ENCODE data around the gene NPHP4. TPM values are rescaled to one million over a fixed set of nuclear protein-coding genes. Genes with fewer than 3 reads are reported as not detected.
A peak's percentile ranks its signal among the peaks of the same experiment; 100 is the strongest.

The NPHP4 gene
- total and polyA plus RNA-seq, 4 donors, result 1.7 to 5.6 (median 3.5) TPM

GRCh38 chr1:5847013-5847659 is 145.1 kb downstream of the NPHP4 start:
- Histone ChIP-seq H3K27ac (ENCODE audit: low read depth in 1 of 2, low read length in 2 of 2) (no peak overlapping the region), H3K36me3 (ENCODE audit: control insufficient read depth in 4 of 4, insufficient read depth in 3 of 4, low read depth in 1 of 4, low read length in 3 of 4) (no peaks in the 10 kb centered on the region), H3K9me3 (ENCODE audit: control insufficient read depth in 4 of 4, low read length in 3 of 4) (no peaks in the 10 kb centered on the region), H3K27me3 (ENCODE audit: control insufficient read depth in 4 of 4, insufficient read depth in 4 of 4, low read length in 3 of 4) (no peaks in the 10 kb centered on the region), H3K9ac (ENCODE audit: low read depth in 1 of 2, low read length in 2 of 2) (no peak overlapping the region), H3K4me1 (ENCODE audit: control insufficient read depth in 4 of 4, insufficient read depth in 4 of 4, low read length in 3 of 4) (no peaks in the 10 kb centered on the region), H3K4me3 (ENCODE audit: low read depth in 1 of 3, low read length in 3 of 3) (no peak overlapping the region)
- DNase-seq (ENCODE audit: low spot score), result no peak
- TF ChIP-seq NR2F2 (IDR thresholded peaks at IDR 0.05) (no peak), REST (IDR thresholded peaks at IDR 0.05) (peak; percentile 98)
- 35% methylated on average over 27 of the region's 27 CpGs for WGBS

GRCh38 chr1:5845376-5845775 is 146.8 kb downstream of the NPHP4 start:
- 55% methylated on average over 5 of the region's 5 CpGs for whole genome bisulfite sequencing
- H3K9ac ChIP-seq (ENCODE audit: low read depth in 1 of 2, low read length in 2 of 2), result no peak overlapping the region

More at GRCh38 chr1:5845376-5845775, 146.8 kb downstream of the NPHP4 start:
- TF ChIP-seq ATF3 (IDR thresholded peaks at IDR 0.05) (no peak), RXRA (IDR thresholded peaks at IDR 0.05) (no peak), HNF4A (conservative IDR thresholded peaks at IDR 0.05) (no peak), YY1 (IDR thresholded peaks at IDR 0.05) (no peak), SP1 (IDR thresholded peaks at IDR 0.05) (no peak), CTCF (IDR thresholded peaks at IDR 0.05; ENCODE audit: low read depth, low read length, missing input control) (no peak), TAF1 (conservative IDR thresholded peaks at IDR 0.05) (no peak), MAX (IDR thresholded peaks at IDR 0.05) (no peak), GABPA (IDR thresholded peaks at IDR 0.05 in 1 of 2, conservative IDR thresholded peaks at IDR 0.05 in 1 of 2) (no peak), JUND (IDR thresholded peaks at IDR 0.05) (no peak)
- H3K27me3 ChIP-seq (ENCODE audit: control insufficient read depth in 4 of 4, insufficient read depth in 4 of 4, low read length in 3 of 4), result no peaks in the 10 kb centered on the region
- H3K9me3 ChIP-seq (ENCODE audit: control insufficient read depth in 4 of 4, low read length in 3 of 4), result no peaks in the 10 kb centered on the region
- no peak for DNase-seq (ENCODE audit: low spot score)
- H3K4me1 ChIP-seq (ENCODE audit: control insufficient read depth in 4 of 4, insufficient read depth in 4 of 4, low read length in 3 of 4), result no peaks in the 10 kb centered on the region
- no peak overlapping the region for H3K27ac ChIP-seq (ENCODE audit: low read depth in 1 of 2, low read length in 2 of 2)
- H3K36me3 ChIP-seq (ENCODE audit: control insufficient read depth in 4 of 4, insufficient read depth in 3 of 4, low read depth in 1 of 4, low read length in 3 of 4), result no peaks in the 10 kb centered on the region
- no peak overlapping the region for H3K4me3 ChIP-seq (ENCODE audit: low read depth in 1 of 3, low read length in 3 of 3)

All from liver (tissue), 9 donors.